ENCODE measurements around the gene PFKFB3.

PFKFB3 gene

GRCh38 chr10:6269953-6270867 lies 67.5 kb downstream of the PFKFB3 start:
- no peak overlapping the region for H3K4me3 ChIP-seq (ENCODE audit: low read depth, low read length)
- no peak for DNase-seq (ENCODE audit: low read depth)
- TF ChIP-seq CTCF (IDR thresholded peaks at IDR 0.05; ENCODE audit: control insufficient read depth, extremely low read depth, insufficient read depth) = no peak

- no peak for TF ChIP-seq CTCF (IDR thresholded peaks at IDR 0.05; ENCODE audit: control insufficient read depth, extremely low read depth, insufficient read depth)
- no peak overlapping the region for H3K4me3 ChIP-seq (ENCODE audit: low read depth, low read length)
- DNase-seq (ENCODE audit: low read depth) = no peak
Measured at GRCh38 chr10:6270951-6271350, 68.2 kb downstream of the PFKFB3 start.

GRCh38 chr10:6271663-6272062 lies 68.9 kb downstream of the PFKFB3 start:
- TF ChIP-seq CTCF (IDR thresholded peaks at IDR 0.05; ENCODE audit: control insufficient read depth, extremely low read depth, insufficient read depth) = no peak
- no peak overlapping the region for H3K4me3 ChIP-seq (ENCODE audit: low read depth, low read length)
- DNase-seq (ENCODE audit: low read depth) = no peak

GRCh38 chr10:6272126-6272525 lies 69.4 kb downstream of the PFKFB3 start:
- DNase-seq (ENCODE audit: low read depth) = no peak
- H3K4me3 ChIP-seq (ENCODE audit: low read depth, low read length) = no peak overlapping the region
- TF ChIP-seq CTCF (IDR thresholded peaks at IDR 0.05; ENCODE audit: control insufficient read depth, extremely low read depth, insufficient read depth) = no peak

- DNase-seq (ENCODE audit: low read depth) = no peak
- no peak overlapping the region for H3K4me3 ChIP-seq (ENCODE audit: low read depth, low read length)
- TF ChIP-seq CTCF (IDR thresholded peaks at IDR 0.05; ENCODE audit: control insufficient read depth, extremely low read depth, insufficient read depth) = no peak
Measured at GRCh38 chr10:6273351-6273750, 70.6 kb downstream of the PFKFB3 start.

GRCh38 chr10:6274040-6274439 lies 71.3 kb downstream of the PFKFB3 start:
- H3K4me3 ChIP-seq (ENCODE audit: low read depth, low read length) = no peak overlapping the region
- no peak for TF ChIP-seq CTCF (IDR thresholded peaks at IDR 0.05; ENCODE audit: control insufficient read depth, extremely low read depth, insufficient read depth)
- no peak for DNase-seq (ENCODE audit: low read depth)

GRCh38 chr10:6274484-6274883 lies 71.8 kb downstream of the PFKFB3 start:
- TF ChIP-seq CTCF (IDR thresholded peaks at IDR 0.05; ENCODE audit: control insufficient read depth, extremely low read depth, insufficient read depth) = no peak
- DNase-seq (ENCODE audit: low read depth) = no peak
- no peak overlapping the region for H3K4me3 ChIP-seq (ENCODE audit: low read depth, low read length)

Data from LNCaP clone FGC (cell line).